Left lung (tissue), 10 donors: ENCODE results near the gene CDH10. TPM values are rescaled to one million over a fixed set of nuclear protein-coding genes. Genes with fewer than 3 reads are reported as not detected.

ENCODE experiments used
- ATAC-seq: fragments of 200-7000 bp; cut with Tn5 transposase; one replicate; pipeline ENCODE4 v1.9.1; 2020; ENCODE audit warnings: moderate library complexity
- DNase-seq, 4 donors: peaks; one replicate each; pipeline ENCODE4 v3.0.0-alpha.2; 2013 to 2020
- H3K27ac ChIP-seq, 2 donors: fragments of 200-600 bp; sonication (generic) in 1 of 2; one replicate each; pipeline versions ENCODE4 v1.5.0 to v1.8.0; 2020 to 2021
- H3K27me3 ChIP-seq, 2 donors: fragments of 200-600 bp; sonication (generic) in 1 of 2; one replicate each; pipeline versions ENCODE4 v1.5.0 to v1.8.0; 2020 to 2021
- H3K36me3 ChIP-seq, 2 donors: fragments of 200-600 bp; sonication (generic) in 1 of 2; one replicate each; pipeline versions ENCODE4 v1.5.0 to v1.8.0; 2020 to 2021
- H3K4me1 ChIP-seq, 2 donors: fragments of 200-600 bp; one replicate each; pipeline ENCODE4 v1.8.0; 2021
- H3K4me3 ChIP-seq, 2 donors: fragments of 200-600 bp; sonication (generic) in 1 of 2; one replicate each; pipeline versions ENCODE4 v1.5.0 to v1.8.0; 2020 to 2021; ENCODE audit warnings: mild to moderate bottlenecking in 1 of 2
- H3K9me3 ChIP-seq, 2 donors: fragments of 200-600 bp; sonication (generic) in 1 of 2; one replicate each; pipeline versions ENCODE4 v1.5.0 to v1.8.0; 2020 to 2021
- CTCF ChIP-seq, 2 donors: fragments of 200-600 bp; sonication (generic) in 1 of 2; IDR thresholded peaks; one replicate each; pipeline versions ENCODE4 v1.5.0 to v1.8.0; 2021; ENCODE audit warnings: antibody characterized with exemption in 2 of 2
- intact Hi-C, 2 donors: fragments of 100-400 bp; cut with DNase I; formaldehyde crosslinking; loops; one replicate each; pipeline versions ENCODE4 v1.11.2 to v1.14.2; 2022
- polyA plus RNA-seq, 6 donors: library from polyadenylated mRNA; unstranded; fragments of 120-200 nt; gene quantifications; one replicate each; pipeline ENCODE4 v1.2.1, GENCODE V29; 2013; ENCODE audit not compliant: insufficient read length in 6 of 6
- total RNA-seq, 2 donors: library from RNA; stranded (reverse); fragmentation: NEBNext Ultra II Directional; extraction: Animal tissue kit (Norgen Biotek cat#: 25700); gene quantifications; one replicate each; pipeline ENCODE4 v1.2.1, GENCODE V29; 2021
- donor health status: DM: no; HTN: yes; CAD: no.
- donor health status: DM: no; HTN: no; CAD: no.

CDH10 gene
- total and polyA plus RNA-seq, 8 donors = 0.21 to 3.9 (median 1.5) TPM

GRCh38 chr5:24598956-24599355, 45.8 kb downstream of the CDH10 start:
- Histone ChIP-seq H3K27me3 (no peaks in the 10 kb centered on the region), H3K36me3 (no peaks in the 10 kb centered on the region), H3K4me1 (no peaks in the 10 kb centered on the region), H3K9me3 (no peaks in the 10 kb centered on the region), H3K27ac (no peak overlapping the region), H3K4me3 (no peak overlapping the region)
- TF ChIP-seq CTCF (IDR thresholded peaks at IDR 0.05) = no peak
- DNase-seq = no peak
- ATAC-seq = no peak
- intact Hi-C loops = no loop called here

- no peaks in the 10 kb centered on the region for H3K27me3 ChIP-seq
- DNase-seq (no peak), ATAC-seq (no peak)
- no peaks in the 10 kb centered on the region for H3K4me1 ChIP-seq
- H3K27ac ChIP-seq = no peak overlapping the region
- TF ChIP-seq CTCF (IDR thresholded peaks at IDR 0.05) = no peak
- intact Hi-C loops = no loop called here
- H3K9me3 ChIP-seq = no peaks in the 10 kb centered on the region
- H3K36me3 ChIP-seq = no peaks in the 10 kb centered on the region
- no peak overlapping the region for H3K4me3 ChIP-seq
Observed at GRCh38 chr5:24595329-24595728, 49.4 kb downstream of the CDH10 start.

- DNase-seq (no peak), ATAC-seq (no peak)
- TF ChIP-seq CTCF (IDR thresholded peaks at IDR 0.05) = no peak
- Histone ChIP-seq H3K27me3 (no peaks in the 10 kb centered on the region), H3K27ac (no peak overlapping the region), H3K9me3 (no peaks in the 10 kb centered on the region), H3K4me3 (no peak overlapping the region), H3K36me3 (no peaks in the 10 kb centered on the region), H3K4me1 (no peaks in the 10 kb centered on the region)
- intact Hi-C loops = no loop called here
Observed at GRCh38 chr5:24591426-24591825, 53.4 kb downstream of the CDH10 start.

GRCh38 chr5:24589566-24589965, 55.2 kb downstream of the CDH10 start:
- no peak for ATAC-seq
- no peak for TF ChIP-seq CTCF (IDR thresholded peaks at IDR 0.05)
- intact Hi-C loops = no loop called here

GRCh38 chr5:24585751-24586150, 59.0 kb downstream of the CDH10 start:
- intact Hi-C loops = no loop called here
- no peak for TF ChIP-seq CTCF (IDR thresholded peaks at IDR 0.05)
- H3K9me3 ChIP-seq = no peaks in the 10 kb centered on the region
- H3K27me3 ChIP-seq = no peaks in the 10 kb centered on the region
- no peak overlapping the region for H3K4me3 ChIP-seq
- DNase-seq (no peak), ATAC-seq (no peak)
- no peak overlapping the region for H3K27ac ChIP-seq
- H3K36me3 ChIP-seq = no peaks in the 10 kb centered on the region
- no peaks in the 10 kb centered on the region for H3K4me1 ChIP-seq

More at GRCh38 chr5:24589566-24589965, 55.2 kb downstream of the CDH10 start:
- Histone ChIP-seq H3K4me3 (no peak overlapping the region), H3K9me3 (no peaks in the 10 kb centered on the region), H3K36me3 (no peaks in the 10 kb centered on the region), H3K27ac (no peak overlapping the region), H3K4me1 (no peaks in the 10 kb centered on the region), H3K27me3 (no peaks in the 10 kb centered on the region)
- DNase-seq = no peak
